Measurements from ENCODE around the gene CELA1. TPM values are rescaled to one million over a fixed set of nuclear protein-coding genes. Genes with fewer than 3 reads are reported as not detected.
A peak's percentile ranks its signal among the peaks of the same experiment; 100 is the strongest.

Gene CELA1
- not detected for polyA plus RNA-seq (2013, experiment 1 of 4)
- polyA plus RNA-seq (2013, experiment 2 of 4), result not detected
- not detected for polyA plus RNA-seq (2013, experiment 3 of 4)
- polyA plus RNA-seq (2013, experiment 4 of 4), result not detected

DNA sequence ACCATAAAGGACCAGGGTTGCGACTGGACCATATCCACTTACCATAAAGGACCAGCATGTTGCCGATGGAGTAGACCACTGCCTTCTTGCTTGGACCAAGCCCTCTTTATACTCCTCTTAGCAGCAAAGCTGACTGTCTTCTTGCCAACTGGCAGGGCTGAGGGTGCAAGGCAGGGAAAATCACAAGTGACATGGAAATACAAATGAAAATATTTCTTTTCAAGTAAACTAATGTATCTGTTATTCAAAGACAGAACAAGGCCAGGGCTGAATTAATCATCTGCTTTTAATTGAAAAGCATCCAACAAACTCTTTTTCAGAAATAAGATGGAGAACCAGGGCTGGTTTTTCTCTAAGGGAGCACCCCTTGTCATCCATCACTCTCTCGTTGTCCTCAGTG lies at the start of gene CELA1:
TSS of gene CELA1 (minus strand) at position 99 of the 400 bp plus-strand sequence. CDS start at position 58, 41 bp downstream.
- Histone ChIP-seq H3K9me3 (ENCODE audit: control insufficient read depth, low read length) (no peaks in the 10 kb centered on the region), H3K27me3 (ENCODE audit: control insufficient read depth, insufficient read depth, low read length, poor library complexity, severe bottlenecking) (no peaks in the 10 kb centered on the region), H3K36me3 (ENCODE audit: control insufficient read depth, insufficient read depth, low read length) (no peaks in the 10 kb centered on the region), H3K4me3 (ENCODE audit: insufficient read depth, low read depth, low read length) (no peak within 1 kb of the TSS), H3K4me1 (ENCODE audit: control insufficient read depth, insufficient read depth, low read length) (peaks cover 2% of the 10 kb centered on the region), H3K27ac (ENCODE audit: insufficient read depth, low read depth, low read length, poor library complexity, severe bottlenecking) (no peak within 1 kb of the TSS)
- 96 to 98% methylated on average over 3 of the region's 3 CpGs for WGBS, 2 experiments

DNA sequence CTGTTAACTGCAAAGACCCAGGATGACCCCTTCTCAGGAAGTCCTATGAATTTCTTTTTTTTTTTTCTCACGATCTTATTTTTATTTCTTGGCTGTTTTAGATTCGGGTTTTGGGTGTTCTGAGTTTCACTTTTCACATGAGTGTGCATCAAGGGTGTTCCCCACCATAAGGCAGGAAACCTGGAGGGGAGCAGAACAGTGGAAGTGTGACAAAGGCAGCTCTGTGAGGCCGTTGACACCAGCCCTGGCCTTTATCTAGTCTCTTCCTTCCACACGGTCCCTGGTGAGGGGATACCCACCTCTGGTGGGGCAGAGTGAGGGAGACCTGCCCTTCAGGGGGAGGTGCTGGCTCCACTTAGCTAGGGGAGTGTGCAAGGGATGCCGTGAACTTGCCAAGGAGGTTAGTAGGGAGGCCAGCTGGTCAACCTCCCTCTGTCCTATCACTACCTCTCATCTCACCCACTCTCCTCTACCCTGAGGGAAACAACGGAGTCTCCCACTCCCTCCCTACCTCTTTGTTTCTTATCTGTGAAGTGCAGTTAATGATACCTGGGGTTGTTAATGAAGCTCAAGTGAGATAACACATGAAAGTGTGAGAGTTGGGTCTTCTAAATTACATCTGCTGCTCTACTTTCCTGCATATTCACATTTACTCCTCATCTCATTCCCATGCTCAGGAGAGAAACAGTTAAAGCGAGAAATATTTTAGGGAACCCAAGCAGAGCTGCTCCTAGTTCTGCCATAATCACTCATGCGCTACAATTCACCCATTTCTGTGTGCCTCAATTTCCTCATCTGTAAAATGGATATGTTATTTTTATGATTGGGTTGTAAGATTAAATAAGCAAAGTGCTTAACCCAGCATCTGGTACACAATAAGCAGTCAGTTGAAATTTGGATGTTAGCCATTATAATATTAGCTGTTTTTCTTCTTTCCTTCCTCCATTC lies 49.1 kb upstream of the CELA1 start:
- no peak overlapping the region for H3K27ac ChIP-seq (ENCODE audit: insufficient read depth, low read depth, low read length, poor library complexity, severe bottlenecking)
- WGBS, 2 experiments, result 71 to 76% methylated on average over 8 of the region's 8 CpGs

DNA sequence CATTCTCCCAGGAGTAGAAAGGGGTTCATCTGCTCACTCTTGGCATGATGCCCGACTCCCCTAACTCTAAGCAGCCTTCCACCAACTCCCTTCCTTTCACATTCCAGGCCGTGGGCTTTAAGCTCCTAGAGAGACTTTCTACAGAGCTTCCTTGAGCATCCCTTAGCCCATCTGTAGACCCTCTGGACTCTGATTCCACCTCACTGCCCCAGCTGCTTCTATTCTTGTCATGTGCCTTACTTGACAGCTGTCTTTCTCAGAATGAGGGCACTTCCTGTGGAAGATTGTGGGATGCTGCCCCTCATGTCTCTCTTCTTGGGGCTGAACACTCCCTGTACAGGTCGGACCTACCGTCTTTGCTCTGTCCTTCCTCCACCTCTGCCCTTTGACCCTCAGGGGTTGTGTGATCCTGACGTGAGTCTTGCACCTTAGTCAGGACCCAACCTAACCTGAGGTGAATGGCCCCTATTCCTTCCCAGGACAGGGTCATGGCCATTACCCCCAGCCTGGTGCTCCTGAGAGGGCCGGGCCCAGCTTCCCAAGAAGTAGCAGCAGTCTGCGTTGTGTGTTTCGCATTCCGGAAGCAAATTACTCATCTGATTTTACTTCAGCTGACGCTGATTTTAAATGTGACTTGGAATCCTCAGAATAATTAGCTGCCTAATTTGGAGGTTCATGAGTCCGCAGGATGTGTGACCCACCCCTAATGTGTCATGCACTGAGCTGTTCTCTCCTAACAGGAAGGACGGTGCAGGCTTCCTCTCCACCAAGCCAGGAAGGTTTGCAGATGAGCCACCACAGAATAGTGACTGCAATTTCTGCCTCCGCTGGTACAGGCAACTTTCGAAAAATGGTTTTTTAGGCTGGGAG lies 47.4 kb upstream of the CELA1 start:
- WGBS, 2 experiments, result 92% methylated on average over 14 of the region's 14 CpGs
- no peaks in the 10 kb centered on the region for H3K9me3 ChIP-seq (ENCODE audit: control insufficient read depth, low read length)
- no peak overlapping the region for H3K27ac ChIP-seq (ENCODE audit: insufficient read depth, low read depth, low read length, poor library complexity, severe bottlenecking)
- peaks cover 46% of the 10 kb centered on the region for H3K27me3 ChIP-seq (ENCODE audit: control insufficient read depth, insufficient read depth, low read length, poor library complexity, severe bottlenecking)
- H3K4me3 ChIP-seq (ENCODE audit: insufficient read depth, low read depth, low read length), result no peak overlapping the region
- H3K4me1 ChIP-seq (ENCODE audit: control insufficient read depth, insufficient read depth, low read length), result no peaks in the 10 kb centered on the region
- no peaks in the 10 kb centered on the region for H3K36me3 ChIP-seq (ENCODE audit: control insufficient read depth, insufficient read depth, low read length)

More for the DNA sequence above, 49.1 kb upstream of the CELA1 start:
- Histone ChIP-seq H3K27me3 (ENCODE audit: control insufficient read depth, insufficient read depth, low read length, poor library complexity, severe bottlenecking) (peaks cover 39% of the 10 kb centered on the region), H3K4me3 (ENCODE audit: insufficient read depth, low read depth, low read length) (no peak overlapping the region), H3K4me1 (ENCODE audit: control insufficient read depth, insufficient read depth, low read length) (no peaks in the 10 kb centered on the region), H3K36me3 (ENCODE audit: control insufficient read depth, insufficient read depth, low read length) (no peaks in the 10 kb centered on the region), H3K9me3 (ENCODE audit: control insufficient read depth, low read length) (no peaks in the 10 kb centered on the region)

DNA sequence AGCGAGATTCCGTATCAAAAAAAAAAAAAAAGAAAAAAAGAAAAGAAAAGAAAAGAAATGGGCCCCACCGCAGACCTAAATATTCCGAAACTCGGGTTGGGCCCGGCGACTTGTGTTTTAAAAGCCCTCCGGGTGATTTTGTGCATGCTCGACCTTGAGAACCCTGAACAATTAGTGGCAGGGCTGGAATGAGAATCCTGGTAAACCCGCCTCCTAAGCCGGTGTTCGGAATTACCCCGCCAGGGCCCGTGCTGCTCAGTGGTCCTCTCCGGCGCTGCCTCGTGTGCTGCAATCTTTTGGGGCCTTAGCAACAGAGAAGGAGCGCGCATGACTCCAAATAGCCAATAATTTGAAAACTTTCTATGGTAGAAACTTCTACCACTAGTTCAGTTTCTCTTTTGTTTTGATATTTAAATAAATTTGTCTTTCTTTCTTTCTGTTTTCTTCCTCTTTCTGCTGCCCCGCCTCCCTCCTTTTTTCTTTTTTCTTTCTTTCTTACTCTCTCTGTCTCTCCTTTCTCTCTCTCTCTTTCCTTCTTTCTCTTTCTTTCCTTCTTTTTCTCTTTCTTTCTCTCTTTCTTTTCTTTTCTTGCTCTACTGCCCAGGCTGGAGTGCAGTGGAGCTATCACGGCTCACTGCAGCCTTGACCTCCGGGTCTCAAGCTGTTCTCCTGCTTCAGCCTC lies 46.2 kb upstream of the CELA1 start:
- no peaks in the 10 kb centered on the region for H3K9me3 ChIP-seq (ENCODE audit: control insufficient read depth, low read length)
- no peak overlapping the region for H3K27ac ChIP-seq (ENCODE audit: insufficient read depth, low read depth, low read length, poor library complexity, severe bottlenecking)
- 19 to 20% methylated on average over 22 of the region's 22 CpGs for WGBS, 2 experiments
- H3K36me3 ChIP-seq (ENCODE audit: control insufficient read depth, insufficient read depth, low read length), result no peaks in the 10 kb centered on the region
- no peak overlapping the region for H3K4me3 ChIP-seq (ENCODE audit: insufficient read depth, low read depth, low read length)
- no peaks in the 10 kb centered on the region for H3K4me1 ChIP-seq (ENCODE audit: control insufficient read depth, insufficient read depth, low read length)
- H3K27me3 ChIP-seq (ENCODE audit: control insufficient read depth, insufficient read depth, low read length, poor library complexity, severe bottlenecking), result peaks cover 46% of the 10 kb centered on the region

DNA sequence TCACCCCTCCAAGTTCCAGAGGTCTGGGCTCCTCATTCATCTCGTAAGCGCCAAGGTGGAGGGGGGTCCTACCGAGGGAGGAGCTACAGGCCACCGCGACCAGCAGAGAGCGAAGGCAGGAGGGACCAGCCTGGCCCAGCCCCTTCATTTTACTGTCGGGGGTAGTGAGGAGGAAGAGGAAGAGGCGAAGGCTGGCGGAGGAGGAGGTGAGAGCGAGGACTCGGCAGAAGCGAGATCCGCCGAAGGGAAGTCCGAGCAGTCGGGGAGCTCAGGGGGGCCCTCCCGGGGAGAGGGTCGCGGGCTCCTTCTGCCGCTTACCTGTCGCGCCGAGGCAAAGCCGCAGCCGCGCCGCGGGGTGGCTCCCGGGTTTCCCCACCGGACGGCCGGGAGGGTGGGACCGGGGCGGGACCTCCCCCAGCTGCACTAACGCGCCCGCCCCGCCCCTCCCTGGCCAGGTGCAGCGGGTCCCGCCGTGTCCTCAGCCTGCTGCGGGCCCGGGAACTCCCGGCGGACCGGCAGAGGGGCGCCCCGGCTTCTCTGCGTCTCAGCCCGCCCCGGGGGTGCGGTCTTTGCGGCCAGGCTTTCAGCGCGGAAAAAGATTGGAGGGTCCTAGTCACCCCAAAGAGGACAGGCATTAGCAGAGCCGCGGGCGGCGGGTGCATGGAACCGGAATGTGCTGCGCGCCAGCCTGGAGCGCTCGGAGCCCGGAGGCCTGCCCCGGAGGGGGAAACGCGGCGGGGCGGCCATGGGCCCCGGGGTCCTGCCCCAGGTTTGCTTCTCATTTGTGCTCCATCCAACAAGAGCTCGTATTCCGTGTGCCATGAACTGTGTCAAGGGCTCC lies 45.0 kb upstream of the CELA1 start, which contains the start of gene GALNT6:
TSS of gene GALNT6 (minus strand) at position 124 of the 841 bp plus-strand sequence. CDS start 11,625 bp downstream, outside the sequence.
- Histone ChIP-seq H3K4me3 (ENCODE audit: insufficient read depth, low read depth, low read length) (peak within 1 kb of the TSS; percentile 51), H3K9me3 (ENCODE audit: control insufficient read depth, low read length) (no peaks in the 10 kb centered on the region), H3K27me3 (ENCODE audit: control insufficient read depth, insufficient read depth, low read length, poor library complexity, severe bottlenecking) (peaks cover 46% of the 10 kb centered on the region), H3K36me3 (ENCODE audit: control insufficient read depth, insufficient read depth, low read length) (no peaks in the 10 kb centered on the region), H3K4me1 (ENCODE audit: control insufficient read depth, insufficient read depth, low read length) (no peaks in the 10 kb centered on the region), H3K27ac (ENCODE audit: insufficient read depth, low read depth, low read length, poor library complexity, severe bottlenecking) (no peak within 1 kb of the TSS)
- WGBS, 2 experiments, result 0% methylated on average over 73 of the region's 73 CpGs

DNA sequence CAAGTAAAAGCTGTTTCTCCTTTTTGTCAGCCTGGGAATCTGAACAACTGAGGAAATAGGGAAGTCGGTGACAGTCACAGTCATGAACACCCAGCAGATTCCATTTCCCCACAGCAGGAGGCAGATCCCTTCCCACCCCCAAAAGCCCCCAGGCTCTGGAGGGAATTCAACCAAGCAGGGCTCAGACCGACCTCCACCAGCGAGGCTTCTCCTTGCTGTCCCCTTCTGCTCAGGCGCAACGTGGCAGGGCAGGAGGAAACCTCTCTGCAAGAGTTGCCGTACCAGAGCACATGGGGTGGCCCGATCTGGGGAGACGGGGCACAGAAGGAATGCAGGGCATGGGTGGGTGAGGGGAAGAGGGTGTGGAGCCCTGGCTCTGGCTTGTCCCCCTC lies 44.4 kb upstream of the CELA1 start:
- Histone ChIP-seq H3K4me1 (ENCODE audit: control insufficient read depth, insufficient read depth, low read length) (no peaks in the 10 kb centered on the region), H3K4me3 (ENCODE audit: insufficient read depth, low read depth, low read length) (peak overlapping the region; percentile 51), H3K27me3 (ENCODE audit: control insufficient read depth, insufficient read depth, low read length, poor library complexity, severe bottlenecking) (peaks cover 46% of the 10 kb centered on the region), H3K9me3 (ENCODE audit: control insufficient read depth, low read length) (no peaks in the 10 kb centered on the region), H3K27ac (ENCODE audit: insufficient read depth, low read depth, low read length, poor library complexity, severe bottlenecking) (no peak overlapping the region), H3K36me3 (ENCODE audit: control insufficient read depth, insufficient read depth, low read length) (no peaks in the 10 kb centered on the region)
- 5% methylated on average over 8 of the region's 8 CpGs for WGBS, 2 experiments

DNA sequence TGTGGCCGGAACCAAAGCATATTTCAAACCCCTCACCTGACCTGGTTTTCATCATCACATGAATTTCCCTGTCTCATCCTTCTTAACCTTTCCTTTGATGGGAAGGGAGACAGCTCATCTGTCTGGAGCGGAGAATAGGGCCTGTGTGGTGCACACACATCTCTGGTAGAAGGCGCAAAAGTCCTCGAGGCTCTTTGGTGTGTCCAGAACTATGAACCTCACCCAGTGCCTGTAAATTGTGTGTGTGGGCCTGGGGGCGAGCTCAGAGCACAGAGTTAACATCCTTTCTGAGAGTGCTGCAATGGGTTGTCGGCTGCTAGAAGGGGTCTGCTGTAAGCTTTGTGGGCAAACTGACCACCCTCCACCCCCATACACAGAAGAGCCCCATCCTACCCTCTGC lies 44.0 kb upstream of the CELA1 start:
- Histone ChIP-seq H3K4me1 (ENCODE audit: control insufficient read depth, insufficient read depth, low read length) (no peaks in the 10 kb centered on the region), H3K27ac (ENCODE audit: insufficient read depth, low read depth, low read length, poor library complexity, severe bottlenecking) (no peak overlapping the region), H3K36me3 (ENCODE audit: control insufficient read depth, insufficient read depth, low read length) (no peaks in the 10 kb centered on the region), H3K27me3 (ENCODE audit: control insufficient read depth, insufficient read depth, low read length, poor library complexity, severe bottlenecking) (peaks cover 46% of the 10 kb centered on the region), H3K9me3 (ENCODE audit: control insufficient read depth, low read length) (no peaks in the 10 kb centered on the region), H3K4me3 (ENCODE audit: insufficient read depth, low read depth, low read length) (no peak overlapping the region)
- WGBS, 2 experiments, result 88 to 92% methylated on average over 6 of the region's 6 CpGs

DNA sequence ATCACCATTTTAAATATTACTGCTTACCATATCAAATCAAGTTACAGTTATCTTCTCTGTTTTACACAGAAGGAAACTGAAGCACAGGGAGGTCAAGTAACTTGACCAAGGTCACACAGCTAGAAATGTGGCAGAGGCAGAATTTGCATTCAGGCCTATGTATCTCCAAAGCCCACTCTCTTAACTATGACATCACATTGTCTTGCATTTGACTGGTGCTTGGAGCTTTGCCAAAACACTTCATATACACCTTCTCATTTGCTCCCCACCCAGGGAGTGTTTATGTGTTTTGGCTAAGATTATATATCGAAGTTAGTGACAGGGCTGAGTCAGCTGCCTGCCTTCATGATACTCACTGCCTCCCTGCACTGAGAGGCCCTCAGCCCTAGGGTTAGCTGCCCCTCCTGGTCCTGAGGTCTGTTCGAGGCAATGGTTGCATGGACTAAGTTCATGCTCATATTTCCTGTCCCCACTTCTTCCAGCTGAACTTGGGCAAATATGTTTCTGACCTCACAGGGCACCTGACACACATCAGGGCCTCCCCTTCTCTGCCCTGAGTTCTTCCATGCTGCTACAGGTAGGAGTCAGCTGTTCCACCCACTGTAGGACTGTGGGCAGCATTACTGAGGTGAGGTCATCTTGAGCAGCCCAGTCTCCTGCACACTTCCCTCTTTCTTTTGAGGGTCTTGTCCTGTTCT lies 43.0 kb upstream of the CELA1 start:
- Histone ChIP-seq H3K4me1 (ENCODE audit: control insufficient read depth, insufficient read depth, low read length) (no peaks in the 10 kb centered on the region), H3K36me3 (ENCODE audit: control insufficient read depth, insufficient read depth, low read length) (no peaks in the 10 kb centered on the region), H3K4me3 (ENCODE audit: insufficient read depth, low read depth, low read length) (no peak overlapping the region), H3K27me3 (ENCODE audit: control insufficient read depth, insufficient read depth, low read length, poor library complexity, severe bottlenecking) (peaks cover 46% of the 10 kb centered on the region), H3K27ac (ENCODE audit: insufficient read depth, low read depth, low read length, poor library complexity, severe bottlenecking) (no peak overlapping the region), H3K9me3 (ENCODE audit: control insufficient read depth, low read length) (no peaks in the 10 kb centered on the region)
- 90 to 97% methylated on average over 2 of the region's 2 CpGs for WGBS, 2 experiments
